GM21390 (cell line): ENCODE results near the gene LAGE3.

Experiments used
- ATAC-seq: cut with Tn5 transposase; IDR thresholded peaks from one replicate; pipeline ENCODE4 v1.9.1; 2021; ENCODE audit not compliant: unreplicated experiment

LAGE3 gene

DNA sequence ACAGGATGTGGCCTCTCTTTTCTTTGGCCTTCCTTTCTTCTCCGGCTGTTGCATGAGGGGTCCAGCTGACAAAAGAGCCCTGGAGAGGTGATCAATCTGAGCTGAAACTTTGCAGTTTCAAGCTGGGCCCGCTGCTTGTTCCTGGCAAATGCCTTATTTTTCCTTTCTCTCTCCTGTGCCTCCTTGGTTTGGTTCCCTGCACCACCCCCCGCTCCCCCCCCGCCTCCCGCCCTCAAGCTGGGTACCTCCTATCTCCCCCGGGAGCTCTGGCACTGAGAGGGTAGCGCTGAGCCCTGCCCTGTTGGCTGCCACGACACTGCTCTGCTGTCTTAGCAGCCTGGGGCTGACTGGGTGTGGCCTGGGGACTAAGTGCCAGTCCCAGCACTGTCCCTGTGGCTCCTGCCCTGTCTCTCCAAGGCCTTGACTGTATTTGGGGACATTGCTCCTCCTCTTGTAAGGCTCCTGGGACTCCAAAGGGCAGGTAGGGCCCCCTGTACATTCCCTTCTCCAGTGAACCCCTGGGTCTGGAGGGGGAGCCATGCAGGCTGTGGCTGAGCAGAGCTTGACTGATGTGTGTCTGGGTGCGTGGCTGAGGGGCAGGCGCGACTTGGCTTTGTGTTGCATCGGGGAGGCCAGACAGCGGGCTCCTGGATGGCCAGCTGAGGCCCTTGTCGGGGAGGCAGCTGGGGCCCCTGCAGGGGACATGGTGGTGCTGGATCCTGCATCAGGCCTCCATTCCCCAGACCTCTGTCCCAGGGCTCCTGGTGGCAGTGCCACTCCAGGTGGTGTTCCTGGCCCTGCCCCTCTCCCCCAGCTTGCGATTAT, 19.9 kb downstream of the LAGE3 start:
- no peak for ATAC-seq

DNA sequence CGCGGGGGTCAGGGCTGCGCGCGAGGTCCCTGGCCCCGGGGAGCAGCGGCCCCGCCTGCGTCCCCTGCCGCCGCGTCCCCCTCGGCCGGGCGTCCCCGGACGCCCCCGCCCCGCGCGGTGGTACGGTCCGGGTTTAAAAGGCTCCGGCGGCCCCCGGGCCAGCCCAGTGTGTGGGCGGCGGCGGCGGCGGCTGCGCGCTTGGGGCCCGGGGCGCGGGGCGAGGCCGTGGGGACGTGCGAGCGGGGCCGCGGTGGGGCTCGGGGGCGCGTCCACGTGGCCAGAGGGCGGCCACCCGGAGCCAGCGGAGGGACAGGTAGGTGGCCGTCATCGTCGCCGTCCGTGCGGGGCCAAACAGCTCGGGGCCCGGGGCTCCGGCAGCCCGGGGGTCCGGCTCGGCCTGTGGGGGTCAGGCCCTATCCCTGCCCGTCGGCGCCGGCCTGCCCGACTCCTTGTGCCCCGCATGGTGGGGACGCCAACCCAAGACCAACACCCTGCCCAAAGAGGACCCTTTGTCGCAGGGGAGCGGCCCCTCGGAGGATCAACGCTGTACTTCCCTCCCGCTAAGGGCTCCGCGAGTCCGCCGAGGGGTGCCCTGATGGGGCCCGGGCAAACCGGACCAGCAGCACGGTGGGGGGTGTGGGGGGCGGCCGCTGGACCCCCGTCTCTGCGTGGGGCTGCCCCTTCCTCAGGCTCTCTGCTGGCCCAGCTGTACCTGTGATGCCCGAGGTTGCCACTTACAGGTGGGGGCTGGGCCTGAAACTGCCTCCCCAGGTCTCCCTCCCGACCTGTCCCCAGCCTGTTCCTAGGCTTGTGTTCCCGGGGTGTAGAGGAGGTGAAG, 20.7 kb downstream of the LAGE3 start, which contains the start of gene PLXNA3:
TSS of gene PLXNA3 (plus strand) at position 166 of the 838 bp plus-strand sequence. CDS start 1,903 bp downstream, outside the sequence.
- ATAC-seq = peak; percentile 61

DNA sequence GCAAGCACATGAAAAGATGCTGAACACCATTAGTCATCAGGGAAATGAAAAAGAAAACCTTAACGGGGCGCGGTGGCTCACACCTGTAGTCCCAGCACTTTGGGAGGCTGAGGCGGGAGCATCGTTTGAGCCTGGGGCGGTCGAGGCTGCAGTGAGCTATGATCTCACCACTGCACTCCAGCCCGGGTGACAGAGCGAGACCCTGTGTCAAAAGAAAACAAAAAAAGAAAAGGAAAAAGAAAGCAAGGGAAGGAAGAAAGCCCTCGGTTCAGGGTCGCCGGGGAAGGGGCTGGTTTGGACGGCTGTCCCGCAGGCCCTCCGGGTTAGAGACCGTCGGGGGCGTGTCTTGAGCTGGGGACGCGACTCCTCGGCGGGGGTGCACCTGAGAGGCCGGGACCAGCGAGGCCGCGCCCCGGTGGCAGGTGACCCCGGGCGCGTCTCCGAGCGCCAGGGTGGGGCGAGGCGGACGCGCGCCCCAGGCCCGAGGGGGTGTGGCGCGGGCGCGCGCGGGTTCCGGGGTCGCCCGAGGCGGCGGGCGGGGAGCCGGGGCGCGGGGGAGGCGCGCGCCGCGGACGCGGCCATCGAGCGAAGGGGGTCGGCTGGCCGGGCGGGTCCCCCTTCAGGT, 21.5 kb downstream of the LAGE3 start:
- ATAC-seq = peak; percentile 64

DNA sequence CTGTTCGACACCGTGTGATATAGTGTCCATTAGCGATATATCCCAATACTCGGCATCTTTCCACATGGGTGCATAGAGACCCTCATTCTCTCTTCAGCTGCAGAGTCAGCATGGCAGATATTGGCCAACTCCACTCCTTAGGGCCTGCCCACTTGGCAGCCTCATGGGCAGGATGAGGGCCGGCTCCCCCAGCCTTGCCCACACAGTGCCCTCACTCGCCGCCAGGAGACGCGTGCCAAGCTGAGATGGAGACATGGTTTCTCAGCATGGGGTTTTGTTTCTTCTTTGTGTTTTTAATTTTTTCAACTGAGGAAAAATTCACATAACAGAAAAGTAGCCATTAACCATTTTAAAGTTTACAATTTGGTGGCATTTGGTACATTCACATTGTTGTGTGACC, 26.3 kb downstream of the LAGE3 start:
- ATAC-seq = no peak

DNA sequence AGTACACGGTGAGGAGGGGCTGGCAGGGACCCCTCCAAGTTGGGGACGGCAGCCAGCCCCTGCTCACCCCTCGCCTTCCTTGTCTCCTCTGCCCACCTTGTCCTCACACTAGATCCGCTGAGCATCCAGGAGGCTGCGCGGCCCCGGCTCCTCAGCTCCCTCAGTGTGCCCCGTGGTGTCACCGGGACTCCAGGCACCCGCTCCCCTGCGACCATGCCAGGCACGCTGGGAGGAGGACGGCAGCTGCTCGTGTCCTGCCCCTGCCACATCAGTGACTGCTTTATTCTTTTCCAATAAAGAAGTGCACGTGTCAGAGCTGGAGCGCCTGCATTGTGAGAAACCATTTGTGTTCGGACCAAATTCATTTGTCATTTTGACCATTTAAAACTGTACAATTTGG, 28.8 kb downstream of the LAGE3 start:
- ATAC-seq = no peak

DNA sequence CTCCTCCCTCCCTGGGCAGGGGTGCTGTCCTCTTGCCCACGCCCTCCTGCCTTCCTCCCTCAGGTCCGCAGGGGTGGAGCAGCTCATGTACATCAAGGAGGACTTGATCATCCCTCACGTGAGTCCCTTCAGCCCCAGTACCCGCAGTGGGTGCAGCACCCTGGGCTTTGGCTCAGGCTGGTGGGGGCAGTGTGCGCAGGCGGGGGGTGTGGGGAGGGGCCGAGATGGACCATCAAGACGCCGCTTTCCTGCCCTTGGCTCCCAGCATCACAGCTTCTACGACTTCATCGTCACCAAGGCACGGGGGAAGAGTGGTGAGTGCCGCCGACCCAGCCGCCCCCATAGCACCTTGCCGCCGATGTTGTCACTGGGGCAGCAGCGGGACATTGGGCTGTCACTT, 29.5 kb downstream of the LAGE3 start:
- no peak for ATAC-seq

DNA sequence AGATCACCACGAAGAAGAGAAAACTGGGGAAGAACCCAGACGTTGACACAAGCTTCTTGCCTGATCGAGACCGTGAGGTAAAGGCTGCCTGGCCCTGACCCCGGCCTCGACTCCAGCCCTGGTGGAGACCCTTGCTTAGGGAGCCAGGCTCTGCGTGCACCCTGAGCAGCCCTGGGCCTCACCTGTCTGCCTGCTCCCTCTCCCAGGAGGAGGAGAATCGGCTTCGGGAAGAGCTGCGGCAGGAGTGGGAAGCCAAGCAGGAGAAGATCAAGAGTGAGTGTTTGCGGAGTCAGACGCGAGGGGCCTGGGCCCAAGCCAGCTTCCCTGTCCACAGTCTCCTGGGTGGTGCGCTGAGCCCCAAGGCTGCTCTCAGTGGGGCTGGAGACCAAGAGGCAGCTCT, 30.6 kb downstream of the LAGE3 start:
- no peak for ATAC-seq

DNA sequence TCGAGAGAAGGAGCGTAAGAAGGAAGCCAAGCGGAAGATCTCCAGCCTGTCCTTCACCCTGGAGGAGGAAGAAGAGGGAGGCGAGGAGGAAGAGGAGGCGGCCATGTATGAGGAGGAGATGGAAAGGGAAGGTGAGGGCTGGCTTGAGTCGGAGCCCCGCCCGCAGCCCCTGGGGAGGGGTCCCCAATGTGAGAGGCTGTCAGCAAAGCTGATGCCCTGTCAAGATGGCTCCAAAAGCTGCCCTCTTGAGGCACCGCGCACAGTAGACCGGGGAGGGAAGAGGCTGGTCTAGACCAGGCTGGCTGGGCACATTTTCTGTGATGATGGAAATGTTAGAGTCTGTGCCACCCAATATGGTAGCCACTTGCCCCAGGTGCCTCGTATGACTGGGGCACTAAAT, 32.7 kb downstream of the LAGE3 start:
- ATAC-seq = no peak

DNA sequence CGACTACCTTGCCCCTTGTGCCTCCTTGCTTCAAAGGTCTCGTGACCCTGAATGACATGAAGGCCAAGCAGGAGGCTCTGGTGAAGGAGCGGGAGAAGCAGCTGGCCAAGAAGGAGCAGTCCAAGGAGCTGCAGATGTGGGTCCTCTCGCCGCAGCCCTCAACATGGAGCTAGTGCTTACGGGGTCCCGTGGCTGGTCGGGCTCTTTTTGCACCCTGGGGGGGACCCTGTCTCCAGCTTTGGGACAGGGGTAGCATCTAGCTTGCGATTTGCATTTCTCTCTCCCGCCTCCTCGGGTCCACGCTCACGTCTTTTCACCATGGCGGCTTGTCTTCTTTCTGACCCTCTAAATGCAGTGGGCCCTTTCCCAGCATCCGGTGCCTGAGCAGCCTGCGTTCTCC, 33.3 kb downstream of the LAGE3 start:
- no peak for ATAC-seq

DNA sequence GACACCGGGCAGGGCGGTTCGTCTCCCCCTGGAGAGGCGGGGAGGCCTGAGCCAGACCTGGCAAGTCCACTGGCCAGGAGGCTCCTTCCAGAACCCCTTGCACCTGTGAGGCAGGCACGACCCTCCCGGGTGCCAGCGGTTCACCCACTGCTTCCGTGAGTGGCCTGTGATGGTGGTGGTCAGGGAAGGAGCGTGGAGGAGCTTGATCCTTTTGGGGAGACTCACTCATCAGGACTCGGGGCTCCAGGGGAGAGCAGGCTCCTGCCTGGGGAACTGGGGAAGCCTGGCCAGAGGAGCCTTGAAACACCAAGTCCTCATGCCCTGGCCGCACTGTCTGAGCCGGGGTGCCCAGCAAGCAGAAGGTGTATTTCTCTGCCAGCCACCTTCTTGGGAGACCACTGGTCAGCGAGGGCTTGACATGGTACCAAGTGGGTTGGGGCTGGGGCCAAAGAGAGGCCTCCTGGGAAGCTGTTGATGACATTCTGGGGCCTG, 34.3 kb downstream of the LAGE3 start:
- no peak for ATAC-seq

DNA sequence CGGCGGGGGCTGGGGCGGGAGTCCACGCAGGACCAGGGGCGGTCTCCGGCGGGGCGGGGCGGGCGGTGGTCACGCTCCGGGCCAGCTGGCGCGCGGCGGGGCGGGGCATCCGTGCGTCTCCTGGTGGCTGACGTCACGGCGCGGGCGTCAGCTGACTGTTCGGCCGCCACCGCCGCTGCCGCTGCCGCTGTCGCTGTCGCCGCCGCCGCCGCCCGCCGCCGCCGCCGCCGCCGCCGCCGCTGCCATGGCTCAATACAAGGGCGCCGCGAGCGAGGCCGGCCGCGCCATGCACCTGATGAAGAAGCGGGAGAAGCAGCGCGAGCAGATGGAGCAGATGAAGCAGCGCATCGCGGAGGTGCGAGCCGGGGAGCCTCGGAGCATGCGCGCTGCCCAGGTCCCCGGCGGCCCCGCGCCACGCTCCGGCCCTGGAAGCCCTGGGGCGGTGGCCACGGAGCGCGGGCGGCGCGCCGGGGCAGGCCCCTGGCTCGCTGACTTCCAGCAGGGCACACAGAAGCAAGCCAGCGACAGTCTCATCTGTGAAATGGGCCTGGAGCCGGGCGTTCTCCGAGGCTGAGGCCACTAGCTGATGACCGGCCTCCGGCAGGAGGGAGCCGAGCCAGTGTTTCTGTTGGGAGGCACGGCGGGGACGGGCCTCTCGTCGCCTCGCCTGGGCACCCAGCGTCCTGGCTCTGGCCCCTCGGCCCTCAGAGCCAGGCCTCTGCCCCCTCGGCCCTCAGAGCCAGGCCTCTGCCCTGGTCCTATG, 34.9 kb downstream of the LAGE3 start, which contains the start of gene FAM50A:
TSS of gene FAM50A (plus strand) at position 150 of the 763 bp plus-strand sequence. CDS start at position 245, 95 bp downstream.
- ATAC-seq = peak; percentile 78

DNA sequence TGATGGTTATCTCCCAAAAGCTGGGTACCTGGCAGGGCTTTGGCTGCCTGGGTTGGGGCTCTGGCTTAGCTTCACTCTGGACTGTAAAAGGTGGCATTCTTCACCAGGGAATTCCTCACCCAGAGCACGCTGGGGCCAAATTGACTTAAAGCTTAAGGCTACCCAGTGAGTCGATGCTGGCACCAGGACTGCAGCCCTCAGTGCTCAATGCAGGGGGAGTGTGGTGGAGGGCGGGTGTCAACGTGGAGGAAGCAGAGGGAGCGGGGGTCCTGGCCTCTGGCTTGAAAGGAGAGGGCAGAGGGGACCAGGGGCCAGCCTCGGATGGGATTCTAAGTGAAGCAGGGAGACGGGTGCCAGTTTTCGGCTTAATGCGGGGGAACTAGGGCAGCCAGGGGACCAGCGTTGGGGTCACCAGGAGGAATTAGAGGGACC, 35.6 kb downstream of the LAGE3 start:
- ATAC-seq = no peak

DNA sequence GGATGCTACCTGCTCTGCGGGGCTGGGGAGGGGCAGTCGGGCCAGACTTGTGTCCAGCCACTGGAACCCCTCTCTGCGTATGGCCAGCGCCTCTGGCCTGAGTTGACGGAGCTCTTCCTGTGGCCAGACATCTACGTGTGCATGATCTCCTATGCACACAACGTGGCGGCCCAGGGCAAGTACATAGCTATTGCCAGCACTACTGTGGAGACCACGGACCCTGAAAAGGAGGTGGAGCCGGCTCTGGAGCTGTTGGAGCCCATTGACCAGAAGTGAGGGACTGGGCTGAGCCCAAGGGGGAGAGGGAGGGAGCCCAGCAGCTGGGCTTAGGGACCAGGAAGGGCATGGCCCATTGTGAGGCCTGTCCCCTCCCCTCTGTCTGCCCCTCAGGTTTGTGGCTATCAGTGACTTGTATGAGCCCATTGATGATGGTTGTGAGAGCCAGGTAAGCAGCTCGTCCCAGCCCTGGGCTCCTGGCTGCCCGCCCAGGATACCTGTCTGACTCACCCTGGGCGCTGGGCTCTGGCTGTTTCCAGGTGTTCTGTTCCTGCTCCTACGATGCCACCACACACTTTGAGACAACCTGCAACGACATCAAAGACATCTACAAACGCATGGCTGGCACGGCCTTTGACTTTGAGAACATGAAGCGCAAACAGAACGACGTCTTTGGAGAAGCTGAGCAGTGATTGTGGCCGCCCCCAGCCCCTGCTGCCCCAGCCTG, 36.9 kb downstream of the LAGE3 start:
- ATAC-seq = no peak

DNA sequence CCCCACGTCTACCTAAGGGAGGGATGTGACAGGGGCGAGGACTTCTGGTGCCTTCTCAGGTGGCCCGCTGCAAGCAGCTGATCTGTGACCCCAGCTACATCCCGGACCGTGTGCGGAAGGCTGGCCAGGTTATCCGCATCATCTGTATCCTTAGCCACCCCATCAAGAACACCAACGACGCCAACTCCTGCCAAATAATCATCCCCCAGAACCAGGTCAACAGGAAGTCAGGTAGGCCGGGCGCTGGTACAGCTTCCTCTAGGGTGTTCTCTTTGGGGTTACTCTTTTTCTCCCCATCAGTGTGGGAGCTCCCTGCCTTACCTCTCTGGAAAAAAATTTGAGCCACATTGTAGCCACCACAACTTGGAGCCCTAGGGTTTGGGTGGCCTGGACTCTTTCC, 37.5 kb downstream of the LAGE3 start:
- ATAC-seq = no peak

DNA sequence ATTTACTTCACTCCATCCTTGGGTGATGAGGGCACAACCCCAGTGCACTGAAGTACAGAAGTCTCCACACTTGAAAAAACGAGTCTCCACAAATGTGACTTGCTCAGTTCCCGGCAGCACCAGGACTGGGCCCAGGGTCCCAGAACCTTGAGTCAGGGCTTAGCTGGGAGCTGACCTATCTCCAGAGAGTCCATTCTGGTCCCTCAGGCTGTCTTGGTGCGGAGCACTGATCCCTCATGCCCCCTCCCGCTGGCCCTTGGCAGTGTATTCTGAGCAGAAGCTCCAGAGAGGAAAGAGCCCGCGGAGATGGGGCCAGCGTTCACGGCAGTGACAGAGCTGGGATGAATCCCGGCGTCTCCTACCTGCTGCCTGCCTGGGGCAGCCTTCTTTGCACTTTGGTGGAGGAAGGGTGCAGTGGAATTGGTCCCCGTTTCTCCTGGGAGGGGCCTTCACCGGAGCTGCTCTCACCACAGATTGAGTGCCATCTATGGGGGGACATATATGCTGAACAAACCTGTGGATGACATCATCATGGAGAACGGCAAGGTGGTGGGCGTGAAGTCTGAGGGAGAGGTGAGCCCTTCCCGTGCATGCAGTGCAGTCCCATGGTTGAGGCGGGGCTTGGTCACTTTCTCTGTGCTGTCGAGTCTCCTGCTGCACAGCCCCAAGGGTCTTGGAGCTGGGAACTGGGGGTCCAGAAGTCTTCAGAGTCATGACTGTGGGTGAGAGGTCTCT, 38.3 kb downstream of the LAGE3 start:
- ATAC-seq = no peak

DNA sequence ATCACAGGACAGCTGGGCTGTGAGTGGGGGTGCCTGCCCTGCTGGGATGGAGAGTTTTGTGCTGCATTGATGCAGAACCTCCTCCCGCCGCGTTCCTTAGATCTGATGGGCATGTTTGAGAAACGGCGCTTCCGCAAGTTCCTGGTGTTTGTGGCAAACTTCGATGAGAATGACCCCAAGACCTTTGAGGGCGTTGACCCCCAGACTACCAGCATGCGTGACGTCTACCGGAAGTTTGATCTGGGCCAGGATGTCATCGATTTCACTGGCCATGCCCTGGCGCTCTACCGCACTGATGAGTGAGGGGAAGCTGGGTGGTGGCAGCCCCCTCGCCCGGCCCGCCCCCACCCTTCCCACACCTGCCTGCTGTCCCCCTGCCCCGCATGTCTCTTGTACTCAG, 39.2 kb downstream of the LAGE3 start:
- no peak for ATAC-seq

DNA sequence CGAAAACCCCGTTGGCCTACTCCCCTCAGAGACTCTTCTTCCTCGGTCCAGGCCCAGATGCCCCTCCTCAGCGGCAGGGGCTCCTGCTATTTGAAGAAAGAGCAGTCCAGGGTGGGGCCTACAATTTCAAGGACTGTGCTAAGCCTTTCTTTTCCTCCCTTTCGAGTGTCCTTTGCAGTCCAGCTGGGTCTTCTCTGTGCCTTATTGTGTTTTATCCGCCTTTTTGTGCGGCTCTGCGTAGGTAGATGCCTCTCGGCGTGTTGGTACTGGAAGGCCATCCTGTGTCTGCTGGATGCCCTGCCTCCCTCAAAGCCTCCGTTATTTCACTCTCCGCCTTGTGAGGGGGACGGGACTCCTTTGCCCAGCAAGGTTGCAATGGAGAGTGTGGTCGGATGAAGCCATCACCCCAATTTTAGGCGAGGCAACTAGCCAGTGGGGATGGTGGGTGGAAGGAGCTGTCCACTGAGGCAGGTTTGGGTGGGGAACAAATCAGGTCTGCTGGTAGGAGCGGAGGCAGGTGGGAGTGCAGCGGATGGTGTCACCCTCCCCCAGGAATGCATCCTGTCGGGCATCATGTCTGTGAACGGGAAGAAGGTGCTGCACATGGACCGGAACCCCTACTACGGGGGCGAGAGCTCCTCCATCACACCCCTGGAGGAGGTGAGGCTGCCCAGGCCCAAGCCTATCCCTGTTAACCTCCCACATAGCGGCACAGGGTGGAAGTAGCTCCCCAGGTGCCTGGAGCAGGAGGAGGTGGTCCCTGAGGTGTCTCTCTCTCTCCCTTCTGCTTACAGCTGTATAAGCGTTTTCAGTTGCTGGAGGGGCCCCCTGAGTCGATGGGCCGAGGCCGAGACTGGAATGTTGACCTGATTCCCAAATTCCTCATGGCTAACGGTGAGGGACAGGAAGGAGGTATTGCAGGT, 40.8 kb downstream of the LAGE3 start:
- ATAC-seq = no peak
